Mucosa of rectum (tissue), 2 donors: ENCODE results near the gene KAT6B.

ENCODE experiments used
- H3K27ac ChIP-seq, 2 donors: one replicate each; pipeline ENCODE4 v1.7.0; 2013; ENCODE audit warnings: inconsistent platforms in 2 of 2, low read depth in 2 of 2, low read length in 2 of 2
- H3K27me3 ChIP-seq, 2 donors: one replicate each; pipeline ENCODE4 v1.7.0; 2013; ENCODE audit warnings: low read length in 2 of 2; ENCODE audit not compliant: control insufficient read depth in 2 of 2, insufficient read depth in 2 of 2
- H3K36me3 ChIP-seq, 2 donors: one replicate each; pipeline ENCODE4 v1.7.0; 2013; ENCODE audit warnings: low read length in 2 of 2; ENCODE audit not compliant: control insufficient read depth in 2 of 2, insufficient read depth in 2 of 2
- H3K4me1 ChIP-seq, 2 donors: one replicate each; pipeline ENCODE4 v1.7.0; 2013; ENCODE audit warnings: low read length in 2 of 2, mild to moderate bottlenecking in 1 of 2; ENCODE audit not compliant: control insufficient read depth in 2 of 2, insufficient read depth in 2 of 2
- H3K4me3 ChIP-seq, 2 donors: one replicate each; pipeline ENCODE4 v1.7.0; 2013; ENCODE audit warnings: low read length in 2 of 2
- H3K9ac ChIP-seq, 2 donors: one replicate each; pipeline ENCODE4 v1.7.0; 2013; ENCODE audit warnings: low read length in 2 of 2, low read depth in 1 of 2, mild to moderate bottlenecking in 1 of 2
- H3K9me3 ChIP-seq, 2 donors: one replicate each; pipeline ENCODE4 v1.7.0; 2013; ENCODE audit warnings: low read length in 2 of 2; ENCODE audit not compliant: control insufficient read depth in 2 of 2
- donor health status: healthy.
- donor health status: Normal muscosa, but diverticular disease.

The KAT6B gene

DNA sequence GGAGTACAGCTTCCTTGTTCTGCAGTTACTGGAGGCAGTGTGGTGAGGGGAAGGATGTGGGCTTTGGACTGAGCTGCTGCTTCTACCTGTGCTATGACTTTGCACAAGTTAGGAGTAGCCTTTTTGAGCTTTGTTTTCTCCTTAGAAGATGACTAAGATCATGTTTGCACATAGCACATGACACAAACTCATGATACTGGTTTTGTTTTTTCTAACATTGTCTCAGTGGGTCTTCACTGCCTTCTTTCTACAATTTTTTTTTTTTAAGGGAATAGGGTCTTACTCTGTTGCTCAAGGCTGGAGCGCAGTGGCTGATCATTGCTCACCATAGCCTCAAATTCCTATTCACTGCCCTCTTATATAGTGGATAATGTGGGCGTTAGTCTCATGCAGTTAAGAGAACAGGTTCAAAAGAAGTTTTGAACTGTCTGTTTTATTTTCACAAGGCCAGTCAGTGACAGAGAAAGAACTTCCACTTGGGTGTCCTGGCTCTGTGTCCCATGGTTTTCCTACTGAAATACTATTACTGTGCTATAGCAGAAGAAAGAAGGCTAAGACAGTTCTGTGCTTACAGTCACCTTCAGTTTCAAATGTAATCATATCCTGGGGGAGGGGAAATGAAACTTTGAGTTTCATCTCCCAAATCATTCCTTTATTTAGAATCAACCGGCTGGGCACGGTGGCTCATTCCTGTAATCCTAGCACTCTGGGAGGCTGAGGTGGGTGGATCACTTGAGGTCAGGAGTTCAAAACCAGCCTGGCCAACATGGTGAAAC is 72.0 kb downstream of the KAT6B start:
- Histone ChIP-seq H3K9ac (no peak overlapping the region), H3K4me3 (no peak overlapping the region), H3K36me3 (no peaks in the 10 kb centered on the region), H3K27ac (no peak overlapping the region), H3K27me3 (no peaks in the 10 kb centered on the region), H3K4me1 (no peaks in the 10 kb centered on the region), H3K9me3 (no peaks in the 10 kb centered on the region)

DNA sequence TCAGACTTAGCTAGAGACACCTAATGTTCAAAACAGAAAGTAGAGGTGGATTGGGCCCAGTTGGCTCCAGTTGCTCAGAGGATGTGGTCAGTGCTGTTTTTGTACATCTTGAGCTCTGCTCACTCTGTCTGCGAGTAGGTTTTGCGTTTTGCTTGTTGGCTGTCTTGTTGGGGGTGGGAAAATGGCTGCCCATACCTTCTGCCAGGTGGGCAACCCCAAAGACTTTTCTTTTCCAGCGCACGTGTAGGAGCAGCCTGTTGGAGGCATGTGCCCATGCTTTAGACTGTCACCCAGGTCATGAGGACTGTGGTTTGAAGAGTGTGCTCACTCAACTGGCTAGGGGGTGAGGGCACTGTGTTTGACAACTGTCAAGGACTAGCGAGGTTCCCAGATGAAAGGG is 73.9 kb downstream of the KAT6B start:
- Histone ChIP-seq H3K36me3 (no peaks in the 10 kb centered on the region), H3K9ac (no peak overlapping the region), H3K27me3 (no peaks in the 10 kb centered on the region), H3K4me3 (no peak overlapping the region), H3K27ac (no peak overlapping the region), H3K9me3 (no peaks in the 10 kb centered on the region), H3K4me1 (no peaks in the 10 kb centered on the region)

DNA sequence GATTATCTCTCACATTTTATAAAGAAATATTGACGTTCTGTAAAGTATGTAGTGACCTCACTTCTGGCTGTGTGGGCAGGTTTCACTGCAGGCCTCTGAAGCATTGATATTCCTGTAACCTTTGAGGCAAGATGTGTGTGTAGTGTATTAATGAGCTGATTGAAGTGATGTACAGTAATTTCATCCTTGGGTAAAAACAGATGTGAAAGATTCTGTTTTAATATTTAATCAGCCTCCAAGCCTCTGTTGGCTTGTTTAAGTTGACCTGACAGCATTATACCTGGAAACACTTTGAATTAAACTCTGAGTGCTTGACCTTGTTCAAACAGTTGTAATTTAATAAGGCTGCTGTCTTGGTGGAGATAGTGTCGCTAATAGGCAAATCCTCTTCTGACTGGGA is 74.9 kb downstream of the KAT6B start:
- no peak overlapping the region for H3K27ac ChIP-seq
- no peak overlapping the region for H3K4me3 ChIP-seq
- H3K4me1 ChIP-seq, result no peaks in the 10 kb centered on the region

DNA sequence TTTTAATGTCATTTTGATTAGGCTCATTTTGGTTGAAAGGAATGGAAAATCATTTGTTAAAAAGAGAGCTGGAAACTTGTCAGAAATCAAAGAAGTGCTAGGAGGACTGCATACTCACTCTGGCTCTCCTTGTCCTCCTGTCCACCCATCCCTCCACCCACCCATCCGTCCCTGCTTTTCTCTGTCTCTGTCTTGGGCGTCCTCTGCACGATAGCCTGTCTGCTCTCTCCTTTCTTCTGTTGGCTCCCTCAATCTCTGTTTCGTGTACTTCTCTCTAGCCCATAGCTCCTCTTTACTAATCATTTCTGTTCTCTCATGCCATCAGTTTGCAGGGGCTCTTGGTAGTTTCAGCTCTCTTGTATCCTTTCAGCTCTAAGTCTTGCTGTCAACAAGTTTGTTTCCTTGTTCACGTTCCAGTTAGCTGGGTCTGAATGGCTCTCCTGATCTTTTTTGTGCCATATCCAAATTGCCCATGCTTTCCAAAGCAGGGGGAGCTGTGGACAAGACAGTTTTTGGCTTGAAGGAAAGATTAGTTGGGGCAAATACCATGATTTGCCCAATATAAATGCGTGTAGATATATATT is 75.6 kb downstream of the KAT6B start:
- no peaks in the 10 kb centered on the region for H3K9me3 ChIP-seq
- H3K36me3 ChIP-seq, result no peaks in the 10 kb centered on the region
- no peak overlapping the region for H3K27ac ChIP-seq
- H3K4me3 ChIP-seq, result no peak overlapping the region
- no peaks in the 10 kb centered on the region for H3K4me1 ChIP-seq
- H3K9ac ChIP-seq, result no peak overlapping the region
- H3K27me3 ChIP-seq, result no peaks in the 10 kb centered on the region

More for the DNA sequence above, 74.9 kb downstream of the KAT6B start:
- H3K9me3 ChIP-seq, result no peaks in the 10 kb centered on the region
- no peaks in the 10 kb centered on the region for H3K27me3 ChIP-seq
- H3K9ac ChIP-seq, result no peak overlapping the region
- no peaks in the 10 kb centered on the region for H3K36me3 ChIP-seq

DNA sequence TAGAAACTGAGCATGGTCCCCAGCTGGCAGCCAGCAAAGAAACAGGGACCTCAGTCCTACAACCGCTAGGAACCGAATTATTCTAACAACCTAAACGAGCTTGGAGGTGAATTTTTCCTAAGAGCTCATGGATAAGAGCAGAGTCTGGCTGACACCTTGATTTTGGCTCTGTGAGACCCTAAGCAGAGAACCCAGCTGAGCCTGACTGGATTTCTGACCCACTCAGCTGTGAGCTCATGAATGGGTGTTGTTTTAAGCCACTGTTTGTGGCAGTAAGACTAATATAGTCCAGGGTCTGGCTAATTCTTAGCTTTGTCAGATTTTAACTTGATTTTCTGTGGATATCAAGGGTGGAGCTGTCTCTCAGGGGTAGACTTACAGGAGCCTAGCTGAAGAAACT is 77.1 kb downstream of the KAT6B start:
- H3K4me3 ChIP-seq, result no peak overlapping the region
- no peak overlapping the region for H3K27ac ChIP-seq
- no peaks in the 10 kb centered on the region for H3K27me3 ChIP-seq
- no peak overlapping the region for H3K9ac ChIP-seq
- no peaks in the 10 kb centered on the region for H3K9me3 ChIP-seq
- no peaks in the 10 kb centered on the region for H3K4me1 ChIP-seq
- no peaks in the 10 kb centered on the region for H3K36me3 ChIP-seq

DNA sequence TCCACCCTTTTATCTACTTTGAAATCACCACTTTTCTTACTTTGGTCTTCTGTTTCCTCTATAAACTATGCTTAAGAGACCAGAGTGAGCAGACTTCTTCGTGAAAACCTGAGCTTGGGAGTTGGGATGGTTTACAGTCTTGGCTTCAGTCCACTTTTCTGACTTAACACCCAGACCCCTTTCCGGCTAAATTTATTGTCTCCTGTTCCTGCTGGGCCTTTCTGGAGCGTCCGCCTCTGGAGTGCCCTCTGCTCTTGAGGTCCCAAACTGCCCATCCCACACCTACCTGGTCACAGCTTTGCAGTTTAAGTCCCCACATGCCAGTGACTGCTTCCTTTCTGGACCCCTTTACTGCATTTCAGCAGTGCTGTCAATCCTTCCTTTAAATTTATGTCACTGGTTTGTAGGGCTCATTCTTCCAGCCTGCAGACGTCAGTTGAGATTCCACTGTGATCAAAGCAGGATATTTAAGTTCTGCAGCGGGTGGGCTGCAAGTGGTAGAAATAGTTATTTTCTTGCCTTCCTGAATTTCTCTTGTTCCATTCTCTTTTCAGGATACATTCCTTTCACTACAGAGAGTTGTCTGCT is 80.3 kb downstream of the KAT6B start:
- H3K27ac ChIP-seq, result no peak overlapping the region
- H3K9me3 ChIP-seq, result no peaks in the 10 kb centered on the region
- no peaks in the 10 kb centered on the region for H3K27me3 ChIP-seq
- H3K36me3 ChIP-seq, result no peaks in the 10 kb centered on the region
- no peak overlapping the region for H3K4me3 ChIP-seq
- H3K9ac ChIP-seq, result no peak overlapping the region
- no peaks in the 10 kb centered on the region for H3K4me1 ChIP-seq

DNA sequence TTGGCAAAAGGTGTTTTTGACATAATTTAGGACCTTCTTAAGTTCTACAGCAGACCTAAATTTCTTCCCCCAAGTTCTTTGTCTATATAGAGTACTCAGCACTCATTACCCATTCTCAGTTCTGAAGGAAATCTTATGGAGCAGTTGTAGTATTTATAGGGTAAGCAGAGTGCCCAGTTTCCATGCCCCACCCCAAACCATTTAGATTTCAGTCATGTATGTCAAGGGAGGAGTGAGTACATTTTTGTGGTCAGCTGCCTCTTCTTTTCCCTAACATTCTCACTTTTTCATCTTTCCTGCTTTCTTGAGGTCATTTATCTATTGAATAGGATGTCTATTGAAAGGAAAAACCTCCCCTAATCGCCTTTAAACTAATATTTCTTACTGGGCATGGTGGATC is 83.3 kb downstream of the KAT6B start:
- Histone ChIP-seq H3K9ac (no peak overlapping the region), H3K4me1 (no peaks in the 10 kb centered on the region), H3K27me3 (no peaks in the 10 kb centered on the region), H3K27ac (no peak overlapping the region), H3K36me3 (no peaks in the 10 kb centered on the region), H3K4me3 (no peak overlapping the region), H3K9me3 (no peaks in the 10 kb centered on the region)

DNA sequence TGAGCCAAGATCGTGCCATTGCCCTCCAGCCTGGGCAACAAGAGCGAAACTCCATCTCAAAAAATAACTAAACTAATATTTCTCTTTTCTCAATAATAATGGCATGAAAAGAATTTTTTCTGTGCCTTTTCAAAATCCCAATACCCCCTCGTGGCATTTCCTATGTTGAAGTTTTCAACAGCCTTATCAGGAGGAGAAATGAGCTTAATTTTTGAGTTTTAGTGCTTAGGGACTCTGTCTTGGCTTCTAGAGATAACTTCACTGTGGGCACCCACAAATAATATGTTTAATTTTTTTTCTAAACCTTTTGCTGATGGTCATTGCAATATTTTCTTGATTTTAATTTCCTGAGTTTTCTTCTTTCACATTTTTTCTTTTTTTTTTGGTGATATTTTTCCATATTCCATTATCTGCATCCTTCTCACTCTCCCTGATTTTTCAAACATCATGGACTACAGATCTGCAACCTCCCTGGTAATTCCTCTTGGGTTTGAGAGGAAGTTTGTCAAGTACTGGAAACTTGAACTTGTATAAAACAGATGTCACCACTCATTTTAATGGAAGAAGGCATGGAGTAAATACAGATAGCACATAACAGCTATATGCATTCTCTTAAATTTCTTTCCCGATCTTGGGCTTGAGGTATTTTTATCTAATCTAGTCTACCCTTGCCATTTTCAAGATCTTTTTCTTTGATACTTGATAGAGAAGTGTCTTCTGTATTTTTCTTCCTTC is 84.0 kb downstream of the KAT6B start:
- Histone ChIP-seq H3K4me1 (no peaks in the 10 kb centered on the region), H3K27ac (no peak overlapping the region), H3K9ac (no peak overlapping the region)

DNA sequence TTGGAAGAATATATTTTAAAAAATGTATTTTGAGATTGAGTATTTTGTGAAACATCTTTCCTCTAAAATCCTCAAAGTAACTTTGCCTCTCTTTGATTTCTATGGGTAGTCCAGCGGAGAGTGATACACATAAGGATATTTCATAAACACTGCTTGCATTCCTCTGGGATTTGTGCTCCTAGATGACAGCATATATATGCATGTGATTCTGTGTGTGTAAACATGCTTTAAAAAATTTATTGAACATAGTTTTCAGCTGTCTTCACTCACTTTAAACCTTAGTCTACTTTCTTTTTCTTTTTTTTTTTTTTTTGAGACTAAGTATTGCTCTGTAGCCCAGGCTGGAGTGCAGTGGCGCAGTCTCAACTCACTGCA is 84.6 kb downstream of the KAT6B start:
- Histone ChIP-seq H3K4me3 (no peak overlapping the region), H3K9ac (no peak overlapping the region), H3K27me3 (no peaks in the 10 kb centered on the region), H3K4me1 (no peaks in the 10 kb centered on the region), H3K9me3 (no peaks in the 10 kb centered on the region), H3K36me3 (no peaks in the 10 kb centered on the region), H3K27ac (no peak overlapping the region)

More for the DNA sequence above, 84.0 kb downstream of the KAT6B start:
- Histone ChIP-seq H3K9me3 (no peaks in the 10 kb centered on the region), H3K4me3 (no peak overlapping the region), H3K36me3 (no peaks in the 10 kb centered on the region), H3K27me3 (no peaks in the 10 kb centered on the region)

DNA sequence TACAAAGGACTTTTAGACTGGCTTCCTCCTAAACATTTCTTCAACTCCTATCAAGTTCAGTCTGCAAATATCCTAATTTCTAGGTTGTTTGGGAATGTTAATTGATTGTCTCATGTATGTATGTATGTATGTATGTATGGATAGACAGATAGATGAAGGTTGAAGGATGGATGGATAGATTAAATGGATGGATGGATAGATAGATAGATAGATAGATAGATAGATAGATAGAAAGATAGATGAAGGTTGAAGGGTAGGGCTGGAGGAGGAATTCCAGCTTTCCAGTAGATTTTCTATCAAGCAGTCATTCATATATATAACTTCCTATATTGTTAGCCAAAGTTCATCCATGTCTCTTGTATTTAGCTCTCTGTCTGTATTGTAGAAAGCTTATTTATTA is 85.8 kb downstream of the KAT6B start:
- Histone ChIP-seq H3K27ac (no peak overlapping the region), H3K36me3 (no peaks in the 10 kb centered on the region), H3K27me3 (no peaks in the 10 kb centered on the region), H3K4me3 (no peak overlapping the region), H3K9me3 (no peaks in the 10 kb centered on the region), H3K9ac (no peak overlapping the region), H3K4me1 (no peaks in the 10 kb centered on the region)
